Middle frontal gyrus (tissue), 1 donor: ENCODE results near the gene TAF4.
"Not testable (repeated sequence)": the region's sequence is repeated elsewhere in the genome, so short reads cannot be mapped to it uniquely, and the experiment has no call there.

Source experiments
- DNase-seq: peaks from one replicate; pipeline ENCODE4 v3.0.0-alpha.2; 2015; ENCODE audit warnings: low spot score; ENCODE audit errors: extremely low spot score

Gene TAF4

DNA sequence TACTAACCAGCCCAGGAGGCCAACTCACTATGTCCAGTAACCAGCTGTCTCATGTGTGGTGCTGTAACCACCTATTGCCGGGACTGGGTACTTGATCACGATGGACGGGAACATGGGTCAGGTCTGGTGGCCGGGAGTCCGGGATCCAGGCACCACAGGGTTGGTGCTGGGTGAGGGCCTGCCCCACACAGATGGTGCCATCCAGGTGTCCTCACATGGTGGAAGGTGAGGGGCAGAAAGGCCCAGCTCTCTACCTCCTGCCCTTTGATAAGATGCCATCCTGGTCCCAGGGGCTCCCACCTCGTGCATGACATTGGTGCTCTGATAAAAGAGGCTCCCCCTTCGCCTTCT lies 116.3 kb downstream of the TAF4 start:
- no peak for DNase-seq

DNA sequence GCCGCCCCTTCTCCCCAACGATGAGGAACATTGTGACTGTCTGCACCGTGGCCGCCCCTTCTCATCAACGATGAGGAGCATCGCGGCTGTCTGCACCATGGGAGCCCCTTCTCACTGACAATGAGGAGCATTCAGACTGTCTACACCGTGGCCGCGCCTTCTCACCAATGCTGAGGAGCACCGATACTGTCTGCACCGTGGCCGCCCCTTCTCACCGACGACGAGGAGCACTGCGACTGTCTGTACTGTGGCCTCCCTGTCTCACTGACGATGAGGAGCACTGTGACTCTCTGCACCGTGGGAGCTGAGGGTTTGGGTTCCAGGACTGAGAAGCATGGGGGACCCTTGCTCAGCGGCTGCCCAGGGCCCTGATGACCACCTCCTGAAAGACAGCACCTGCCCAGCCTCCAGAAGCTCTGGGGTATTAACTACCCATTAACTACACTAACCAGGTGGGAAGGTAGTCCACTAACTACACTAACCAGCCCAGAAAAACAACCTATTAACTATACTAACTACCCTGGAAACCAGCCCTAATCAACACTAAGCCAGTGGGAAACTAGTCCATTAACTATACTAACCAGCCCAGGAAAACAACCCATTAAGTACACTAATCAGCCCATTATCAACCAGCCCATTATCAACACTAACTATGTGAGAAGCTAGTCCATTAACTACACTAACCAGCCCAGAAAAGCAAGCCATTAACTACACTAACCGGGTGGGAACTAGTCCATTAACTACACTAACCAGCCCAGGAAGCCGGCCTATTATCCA lies 116.9 kb downstream of the TAF4 start:
- no peak for DNase-seq

DNA sequence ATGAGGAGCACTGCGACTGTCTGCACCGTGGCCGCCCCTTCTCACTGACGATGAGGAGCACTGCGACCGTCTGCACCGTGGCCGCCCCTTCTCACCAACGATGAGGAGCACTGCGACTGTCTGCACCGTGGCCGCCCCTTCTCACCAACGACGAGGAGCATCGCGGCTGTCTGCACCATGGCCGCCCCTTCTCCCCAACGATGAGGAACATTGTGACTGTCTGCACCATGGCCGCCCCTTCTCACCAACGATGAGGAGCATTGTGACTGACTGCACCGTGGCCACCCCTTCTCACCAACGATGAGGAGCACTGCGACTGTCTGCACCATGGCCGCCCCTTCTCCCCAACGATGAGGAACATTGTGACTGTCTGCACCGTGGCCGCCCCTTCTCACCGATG lies 117.6 kb downstream of the TAF4 start:
- DNase-seq, result not testable (repeated sequence)

DNA sequence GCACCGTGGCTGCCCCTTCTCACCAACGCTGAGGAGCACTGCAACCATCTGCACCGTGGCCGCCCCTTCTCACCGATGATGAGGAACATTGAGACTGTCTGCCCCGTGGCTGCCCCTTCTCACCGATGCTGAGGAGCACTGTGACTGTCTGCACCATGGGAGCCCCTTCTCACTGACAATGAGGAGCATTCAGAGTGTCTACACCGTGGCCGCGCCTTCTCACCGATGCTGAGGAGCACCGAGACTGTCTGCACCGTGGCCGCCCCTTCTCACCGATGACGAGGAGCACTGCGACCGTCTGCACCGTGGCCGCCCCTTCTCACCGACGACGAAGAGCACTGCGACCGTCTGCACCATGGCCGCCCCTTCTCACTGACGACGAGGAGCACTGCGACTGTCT lies 120.2 kb downstream of the TAF4 start:
- not testable (repeated sequence) for DNase-seq

DNA sequence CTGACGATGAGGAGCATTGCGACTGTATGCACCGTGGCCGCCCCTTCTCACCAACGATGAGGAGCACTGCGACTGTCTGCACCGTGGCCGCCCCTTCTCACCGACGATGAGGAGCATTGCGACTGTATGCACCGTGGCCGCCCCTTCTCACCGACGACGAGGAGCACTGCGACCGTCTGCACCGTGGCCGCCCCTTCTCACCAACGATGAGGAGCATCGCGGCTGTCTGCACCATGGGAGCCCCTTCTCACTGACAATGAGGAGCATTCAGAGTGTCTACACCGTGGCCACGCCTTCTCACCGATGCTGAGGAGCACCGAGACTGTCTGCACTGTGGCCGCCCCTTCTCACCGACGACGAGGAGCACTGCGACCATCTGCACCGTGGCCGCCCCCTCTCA lies 120.7 kb downstream of the TAF4 start:
- DNase-seq, result not testable (repeated sequence)

DNA sequence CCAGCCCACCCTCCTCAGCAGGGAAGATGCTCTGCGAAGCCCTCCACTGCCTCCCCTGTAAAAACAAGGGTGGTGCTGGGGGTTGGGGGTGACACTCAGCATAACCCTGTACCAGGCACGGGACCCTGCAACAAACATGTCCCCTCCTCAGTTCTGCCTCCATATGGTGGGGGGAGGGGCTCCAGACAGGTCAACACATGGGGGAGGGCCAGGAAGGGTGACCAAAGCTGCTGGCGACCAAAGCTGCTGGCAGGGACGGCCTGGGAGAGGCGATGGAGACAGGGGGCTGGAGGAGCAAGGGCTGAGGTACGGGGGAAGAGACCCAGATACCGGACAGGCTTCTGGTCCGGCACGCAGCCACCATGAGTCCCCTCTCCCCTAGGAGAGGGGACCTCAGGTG lies 123.2 kb downstream of the TAF4 start:
- no peak for DNase-seq

DNA sequence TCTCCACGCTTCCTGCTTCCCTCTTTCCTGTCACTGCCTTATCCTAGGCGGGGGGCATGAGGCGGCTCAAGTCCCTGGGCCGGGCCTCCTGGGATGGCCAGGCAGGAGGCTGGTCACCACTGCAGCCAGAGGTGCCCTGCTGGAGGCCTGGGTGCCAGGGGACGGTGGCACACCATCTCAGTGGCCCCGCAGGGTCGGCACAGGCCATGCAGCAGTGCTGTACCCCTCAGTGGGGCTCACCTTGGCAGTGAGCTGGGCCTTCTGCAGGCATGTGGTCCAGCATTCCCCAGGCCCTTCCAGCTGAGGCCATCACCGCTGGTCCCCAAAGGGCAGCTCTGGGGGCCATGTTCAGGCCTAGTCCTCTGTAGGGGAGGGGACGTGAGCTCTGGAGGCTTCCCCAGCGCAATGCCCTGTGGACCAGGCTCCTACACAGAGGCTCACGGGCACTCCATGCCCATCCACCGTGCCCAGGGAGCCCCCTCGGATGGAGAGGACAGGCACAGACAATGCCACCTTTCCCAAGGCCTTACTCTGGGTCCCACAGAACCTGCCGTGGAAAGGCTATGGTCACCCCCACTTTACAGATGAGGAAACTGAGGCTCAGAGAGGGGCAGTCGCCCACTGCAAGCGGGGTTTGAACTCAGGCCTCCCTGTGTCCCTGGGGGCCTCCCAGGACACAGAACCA lies 123.8 kb downstream of the TAF4 start:
- no peak for DNase-seq

DNA sequence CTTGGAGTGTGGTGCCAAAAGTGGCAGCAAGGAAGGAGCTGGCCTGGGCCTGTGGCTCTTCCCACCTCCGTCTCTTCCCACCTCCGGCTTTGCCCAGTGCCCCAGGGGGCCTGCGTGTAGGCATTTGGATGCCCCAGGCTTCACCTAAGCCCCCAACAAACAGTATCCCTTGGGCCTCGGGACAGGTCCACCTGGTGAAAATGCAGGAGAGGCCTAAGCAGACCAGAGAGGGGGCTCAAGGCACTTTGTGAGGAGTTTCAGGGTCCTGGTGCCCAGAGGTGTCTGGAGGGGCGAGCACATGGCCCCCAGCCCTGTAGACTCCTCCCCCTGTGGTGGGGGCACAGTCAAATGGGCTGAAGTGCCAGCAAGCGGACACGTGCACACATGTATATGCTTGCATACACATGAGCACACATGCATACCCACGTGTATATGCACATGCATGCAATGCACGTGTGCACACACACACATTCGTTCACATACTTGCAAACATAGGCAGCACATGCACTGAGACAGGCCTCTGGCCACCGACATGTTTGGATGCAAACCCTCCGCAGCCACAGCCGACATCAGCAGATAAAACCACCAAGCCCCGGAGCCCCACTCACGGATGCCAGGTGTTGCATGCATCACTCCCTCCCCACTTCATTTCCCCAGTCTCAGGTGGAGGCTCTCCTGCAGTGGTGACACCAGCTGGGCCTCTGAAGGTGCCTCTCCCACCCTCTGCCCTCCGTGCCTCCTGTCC lies 124.5 kb downstream of the TAF4 start:
- no peak for DNase-seq

DNA sequence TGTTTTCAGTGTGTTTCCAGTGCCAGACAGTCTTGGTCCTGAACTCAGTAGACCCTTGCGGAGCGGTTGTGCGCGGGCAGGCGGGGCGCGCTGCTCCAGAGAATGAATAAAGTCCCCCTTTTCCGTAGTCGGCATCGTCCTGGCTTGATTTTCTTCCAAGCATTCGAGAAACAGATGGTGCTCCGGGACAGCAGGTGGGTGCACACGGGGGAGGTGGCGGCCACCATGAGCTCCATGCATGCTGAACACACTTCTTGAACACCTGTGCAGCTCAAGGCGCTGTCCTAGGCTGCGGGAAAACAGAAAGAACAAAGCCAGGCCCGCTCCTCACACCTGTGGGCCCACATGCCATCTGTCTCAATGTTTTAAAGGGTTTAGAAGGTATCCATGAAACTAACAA lies 125.2 kb downstream of the TAF4 start:
- DNase-seq, result no peak

DNA sequence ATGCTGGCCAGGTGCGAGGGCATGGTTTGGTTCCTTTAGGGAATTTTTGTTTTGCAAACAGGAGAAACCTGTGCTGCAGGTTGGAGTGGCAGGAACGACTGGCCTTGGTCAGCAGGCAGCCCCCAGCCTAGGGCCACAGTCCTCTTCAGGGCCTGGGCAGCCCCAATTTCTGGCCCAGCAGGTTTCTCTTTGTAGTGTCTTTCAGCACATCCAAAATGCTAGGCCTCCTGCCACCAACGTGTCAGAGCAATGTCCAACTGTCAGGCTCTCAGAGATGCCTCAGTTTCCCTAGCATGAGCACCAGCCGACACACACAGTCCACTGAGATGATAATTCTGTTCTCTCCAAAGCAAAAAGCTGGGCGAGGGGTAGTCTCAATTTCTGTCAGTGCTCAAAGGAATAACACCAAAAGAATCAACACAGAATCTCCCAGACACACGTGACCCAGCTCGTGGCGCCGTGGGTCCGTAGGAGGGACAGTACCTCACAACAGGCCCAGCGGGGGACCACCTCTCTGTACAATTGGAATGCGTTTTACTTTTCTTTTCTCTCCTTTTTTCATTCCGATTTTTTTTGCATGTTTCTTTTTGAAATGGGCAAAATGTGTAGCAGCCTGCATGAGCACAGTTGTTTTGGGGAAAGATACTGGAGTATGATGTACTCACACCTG lies 125.9 kb downstream of the TAF4 start:
- no peak for DNase-seq

DNA sequence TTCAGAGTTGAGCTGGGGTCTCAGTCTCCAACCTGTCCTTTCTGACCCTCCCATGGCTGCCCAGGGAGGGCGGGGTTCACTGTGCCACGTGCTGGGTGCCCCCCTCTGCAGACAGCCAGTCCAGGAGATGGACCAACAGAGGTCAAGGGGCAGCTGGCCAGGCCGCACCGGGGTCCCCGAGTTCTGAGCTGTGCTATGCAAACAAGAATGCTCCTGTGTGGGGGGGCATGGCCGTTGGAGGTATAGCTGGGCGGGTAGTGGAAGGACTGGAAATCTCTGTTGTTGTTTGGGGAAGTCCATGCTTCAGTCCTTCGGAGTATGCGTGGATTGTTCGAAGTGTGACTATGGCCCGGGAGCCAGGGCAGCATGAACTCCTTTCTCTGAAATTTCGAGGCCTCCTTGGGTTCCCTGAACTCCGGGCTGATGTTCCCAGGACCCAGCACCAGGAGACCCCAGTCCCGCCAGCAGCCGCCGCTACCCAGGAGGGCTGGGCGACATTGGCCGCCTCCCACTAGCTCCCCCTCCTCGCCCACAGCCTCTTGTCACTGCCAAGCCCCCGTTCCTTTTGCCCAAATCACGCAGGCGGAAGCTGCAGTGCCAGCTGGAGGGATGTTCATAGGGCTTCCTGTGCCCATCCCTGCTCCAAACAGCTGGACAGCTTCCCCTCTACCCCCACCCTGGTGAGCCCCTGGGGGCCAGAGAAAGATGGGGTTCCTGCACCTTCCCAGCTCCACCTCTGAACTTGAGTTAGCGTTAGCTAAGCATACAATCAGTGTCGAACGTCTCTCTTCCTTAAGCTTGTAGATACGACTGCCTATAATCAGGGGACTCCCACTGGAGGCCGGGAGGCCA lies 126.6 kb downstream of the TAF4 start:
- DNase-seq, result no peak

DNA sequence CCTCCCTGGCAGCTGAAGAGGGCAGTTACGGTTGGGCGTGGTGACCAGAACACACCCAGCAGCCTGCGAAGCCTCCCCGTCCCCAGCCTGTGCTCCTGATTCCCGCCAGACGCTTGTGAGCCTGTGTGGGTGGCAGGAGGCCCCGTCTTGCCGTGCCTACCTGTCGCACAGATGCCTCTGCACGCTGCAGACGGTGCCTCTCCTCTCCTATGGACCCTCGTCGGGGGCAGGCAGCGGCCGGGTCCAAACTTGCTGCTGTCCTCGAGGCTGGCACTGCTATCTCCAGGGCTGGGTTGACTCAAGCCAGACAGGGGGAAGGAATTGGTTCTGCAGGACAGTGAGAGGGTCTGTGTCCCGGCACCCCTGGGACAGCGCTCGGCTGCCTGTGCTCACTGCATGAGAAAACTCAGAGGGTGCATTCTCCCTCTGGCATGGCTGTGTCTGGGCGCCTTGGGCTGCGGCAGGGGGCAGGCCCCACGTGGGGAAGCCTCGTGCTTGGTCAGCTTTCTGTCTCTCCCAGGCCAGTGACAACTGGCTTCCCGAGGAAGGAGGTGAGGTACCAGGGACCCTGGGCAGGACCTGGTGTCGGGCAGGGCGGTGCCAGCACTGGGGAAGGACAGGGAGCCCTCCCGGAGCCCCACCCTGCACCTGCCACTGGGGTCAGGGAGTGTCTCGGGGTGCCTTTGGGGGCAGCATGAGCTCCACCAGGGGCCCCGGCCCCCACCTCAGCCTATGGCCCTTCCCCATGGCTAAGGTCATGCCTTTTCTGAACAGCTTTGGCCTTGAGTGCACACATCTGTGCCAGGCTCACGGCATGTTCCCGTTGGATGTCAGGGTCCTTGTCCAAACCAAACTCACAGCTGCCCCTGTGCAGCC lies 127.5 kb downstream of the TAF4 start:
- DNase-seq, result no peak

DNA sequence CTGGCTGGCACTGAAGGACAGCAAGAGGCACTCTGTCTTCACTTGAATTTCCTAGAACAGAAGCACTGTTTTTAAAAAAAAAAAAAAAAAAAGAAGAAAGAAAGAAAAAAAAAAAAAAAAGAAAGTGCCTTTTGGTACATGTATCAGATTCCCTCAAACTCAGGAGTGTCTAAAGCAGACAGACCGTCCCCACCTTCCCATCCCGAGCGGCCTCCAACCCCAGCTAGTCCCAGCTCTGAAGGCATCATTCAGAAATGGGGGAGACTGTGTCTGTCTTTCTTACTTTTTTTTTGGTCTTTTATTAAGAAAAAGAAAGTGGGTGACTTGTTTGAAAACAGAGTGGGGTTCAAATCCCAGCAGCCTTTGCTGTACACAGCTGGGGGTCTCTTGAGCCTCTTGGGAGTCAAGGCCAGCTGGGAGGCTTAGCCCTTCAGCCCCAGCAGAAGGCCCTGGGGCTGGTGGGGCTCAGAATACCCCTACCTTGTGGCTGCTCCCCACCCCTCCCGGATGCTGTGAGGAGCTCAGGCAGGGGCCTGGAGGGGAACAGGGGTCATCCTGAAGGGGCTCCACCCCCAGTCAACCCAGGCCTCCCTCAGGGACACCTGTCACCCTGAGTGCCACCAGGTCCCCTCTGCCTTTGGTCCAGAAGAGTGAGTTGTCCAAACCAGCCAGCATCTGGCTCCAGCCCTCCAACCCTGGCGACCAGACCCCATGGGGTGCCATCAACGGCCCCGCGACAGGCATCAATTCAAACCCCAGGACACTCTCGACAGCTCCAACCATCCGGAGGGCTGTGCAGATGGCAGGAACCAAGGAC lies 128.3 kb downstream of the TAF4 start:
- DNase-seq, result no peak

DNA sequence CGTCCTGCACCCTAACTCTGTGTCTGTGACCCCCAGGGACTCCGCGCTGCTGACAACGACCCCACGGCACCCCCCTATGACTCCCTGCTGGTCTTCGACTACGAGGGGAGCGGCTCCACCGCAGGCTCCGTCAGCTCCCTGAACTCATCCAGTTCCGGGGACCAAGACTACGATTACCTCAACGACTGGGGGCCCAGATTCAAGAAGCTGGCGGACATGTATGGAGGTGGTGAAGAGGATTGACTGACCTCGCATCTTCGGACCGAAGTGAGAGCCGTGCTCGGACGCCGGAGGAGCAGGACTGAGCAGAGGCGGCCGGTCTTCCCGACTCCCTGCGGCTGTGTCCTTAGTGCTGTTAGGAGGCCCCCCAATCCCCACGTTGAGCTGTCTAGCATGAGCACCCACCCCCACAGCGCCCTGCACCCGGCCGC lies 129.0 kb downstream of the TAF4 start:
- DNase-seq, result no peak

DNA sequence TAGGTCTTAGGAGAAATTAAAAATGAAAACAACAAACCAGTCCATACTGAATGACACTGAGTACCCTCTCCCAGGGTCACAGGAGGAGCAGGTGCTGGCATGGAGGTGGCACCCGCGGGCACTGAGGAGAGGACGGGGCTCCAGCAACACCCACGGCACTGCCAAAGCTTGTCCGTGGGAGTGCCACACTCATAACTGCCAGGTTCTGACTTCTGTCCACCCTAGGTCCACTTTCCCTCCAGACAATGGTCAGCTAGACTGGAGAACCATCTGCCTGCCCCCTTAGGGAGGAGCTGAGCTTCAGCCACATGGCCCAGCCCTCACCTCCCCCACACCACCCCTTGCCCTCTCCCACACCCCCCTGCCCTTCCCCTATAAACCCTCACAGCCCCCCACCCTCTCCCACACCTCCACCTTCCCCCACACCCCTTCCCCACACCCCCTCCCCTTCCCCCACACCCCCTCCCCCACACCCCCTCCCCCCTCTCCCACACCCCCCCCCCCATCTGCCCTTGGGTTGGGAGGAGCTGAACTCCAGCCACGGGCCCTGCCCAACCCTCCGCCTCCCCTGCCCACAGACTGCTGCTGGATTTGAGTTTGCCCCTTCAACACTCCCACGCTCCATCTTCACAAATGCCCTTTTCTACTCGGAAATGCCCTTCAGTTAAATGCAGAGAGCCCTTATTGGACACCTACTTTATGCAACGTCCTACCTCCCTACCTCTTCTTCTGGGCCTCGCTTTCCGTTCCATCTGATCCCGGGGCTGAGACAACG lies 129.6 kb downstream of the TAF4 start:
- DNase-seq, result no peak

DNA sequence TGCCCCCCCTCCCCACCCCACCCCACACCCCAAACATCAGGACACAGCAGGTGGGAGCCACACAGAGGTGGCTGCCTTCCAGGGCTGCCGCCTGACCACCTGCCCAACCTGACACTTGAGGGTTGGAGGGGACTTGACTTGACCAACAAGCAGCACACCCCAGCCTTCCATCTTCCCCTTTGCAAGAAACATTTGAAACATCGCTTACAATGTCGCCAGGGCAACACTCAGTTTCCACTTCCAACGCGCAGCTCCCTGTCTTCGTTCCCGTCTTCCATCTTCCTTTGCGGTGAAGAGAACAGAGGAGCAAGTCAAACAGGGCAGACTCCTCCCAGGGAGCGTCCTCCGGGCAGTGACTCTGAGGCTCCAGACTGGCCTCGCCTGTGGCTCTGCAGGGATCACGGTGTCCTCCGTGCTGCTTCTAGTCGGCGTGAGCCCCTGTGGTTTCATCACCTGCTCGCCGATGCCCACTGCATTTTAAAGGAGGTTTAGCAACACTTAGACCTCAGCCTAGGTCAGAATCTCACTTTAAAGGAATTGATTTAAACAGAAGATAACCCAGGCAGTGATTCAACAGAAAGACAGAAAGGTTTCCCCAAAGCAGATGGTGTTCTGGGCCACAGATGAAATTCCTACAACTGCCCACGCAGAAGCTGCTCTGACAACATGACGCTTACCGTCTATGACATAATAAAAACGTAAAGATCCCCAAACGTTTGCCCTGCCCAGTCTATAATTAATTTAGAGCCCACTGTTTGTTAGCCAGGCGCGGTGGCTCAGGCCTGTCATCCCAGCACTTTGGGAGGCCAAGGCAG lies 130.8 kb downstream of the TAF4 start:
- DNase-seq, result no peak

DNA sequence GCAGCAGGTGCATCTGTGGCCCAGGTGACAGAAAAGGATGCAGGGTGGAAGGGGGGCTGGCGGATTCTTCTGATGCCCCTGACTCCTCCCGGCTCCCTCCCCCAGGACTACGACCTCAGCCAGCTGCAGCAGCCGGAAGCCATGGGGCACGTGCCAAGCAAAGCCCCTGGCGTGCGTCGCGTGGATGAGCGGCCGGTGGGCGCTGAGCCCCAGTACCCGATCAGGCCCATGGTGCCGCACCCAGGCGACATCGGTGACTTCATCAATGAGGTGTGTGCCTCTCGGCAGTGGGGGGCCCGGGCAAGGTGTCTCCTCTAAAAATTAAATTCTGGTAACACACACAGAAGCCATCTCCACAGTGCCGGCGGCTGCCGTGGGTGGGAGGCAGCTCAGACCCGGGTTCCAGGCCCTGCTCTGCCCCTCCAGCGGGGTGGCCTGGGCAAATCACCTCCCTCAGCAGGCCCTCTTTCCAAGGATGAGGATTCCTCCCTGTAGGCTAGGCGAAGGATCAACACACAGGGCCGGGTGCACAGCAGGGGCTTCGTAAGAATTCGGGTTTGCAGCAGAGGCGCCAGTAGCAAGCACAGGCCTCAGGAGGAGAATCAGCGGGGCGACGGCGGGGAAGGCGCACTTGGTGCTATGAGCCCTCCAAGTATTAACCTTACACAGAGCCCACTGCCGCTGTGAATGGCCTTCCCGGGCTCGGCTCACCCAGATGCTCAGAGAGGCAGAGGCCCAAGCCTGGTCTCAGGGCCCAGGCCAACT lies 131.5 kb downstream of the TAF4 start:
- no peak for DNase-seq
